Measurements from ENCODE around the gene KIF21B. TPM values are rescaled to one million over a fixed set of nuclear protein-coding genes. Genes with fewer than 3 reads are reported as not detected.

Gene KIF21B
- total RNA-seq, 6 experiments from 2014 or later, result not detected

DNA sequence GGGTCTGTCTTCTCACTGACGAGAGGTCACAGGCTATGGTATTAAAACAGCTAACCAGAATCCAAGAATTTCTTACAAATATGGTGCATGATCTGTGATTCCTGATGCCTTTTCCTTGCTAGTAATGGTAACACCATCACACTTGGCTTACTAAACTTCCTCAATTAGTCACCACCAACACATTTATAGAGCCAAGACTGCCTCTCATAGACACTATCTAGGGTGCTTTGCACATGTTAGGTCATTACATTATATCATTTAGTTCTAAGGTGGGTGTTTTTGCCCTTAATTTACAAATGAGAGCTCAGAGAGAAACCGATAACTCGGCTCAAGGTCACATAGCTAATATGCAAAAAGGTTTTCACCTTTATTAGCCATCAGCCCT is 8.7 kb downstream of the KIF21B start:
- TF ChIP-seq, protein P1, sequence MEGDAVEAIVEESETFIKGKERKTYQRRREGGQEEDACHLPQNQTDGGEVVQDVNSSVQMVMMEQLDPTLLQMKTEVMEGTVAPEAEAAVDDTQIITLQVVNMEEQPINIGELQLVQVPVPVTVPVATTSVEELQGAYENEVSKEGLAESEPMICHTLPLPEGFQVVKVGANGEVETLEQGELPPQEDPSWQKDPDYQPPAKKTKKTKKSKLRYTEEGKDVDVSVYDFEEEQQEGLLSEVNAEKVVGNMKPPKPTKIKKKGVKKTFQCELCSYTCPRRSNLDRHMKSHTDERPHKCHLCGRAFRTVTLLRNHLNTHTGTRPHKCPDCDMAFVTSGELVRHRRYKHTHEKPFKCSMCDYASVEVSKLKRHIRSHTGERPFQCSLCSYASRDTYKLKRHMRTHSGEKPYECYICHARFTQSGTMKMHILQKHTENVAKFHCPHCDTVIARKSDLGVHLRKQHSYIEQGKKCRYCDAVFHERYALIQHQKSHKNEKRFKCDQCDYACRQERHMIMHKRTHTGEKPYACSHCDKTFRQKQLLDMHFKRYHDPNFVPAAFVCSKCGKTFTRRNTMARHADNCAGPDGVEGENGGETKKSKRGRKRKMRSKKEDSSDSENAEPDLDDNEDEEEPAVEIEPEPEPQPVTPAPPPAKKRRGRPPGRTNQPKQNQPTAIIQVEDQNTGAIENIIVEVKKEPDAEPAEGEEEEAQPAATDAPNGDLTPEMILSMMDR (IDR thresholded peaks at IDR 0.05), result no peak
- no peak for DNase-seq
- H3K4me1 Mint-ChIP-seq (ENCODE audit: low read depth), result peaks cover 7% of the 10 kb centered on the region
- H3K27ac Mint-ChIP-seq, result no peak overlapping the region
- H3K4me3 Mint-ChIP-seq, result no peak overlapping the region
- no peaks in the 10 kb centered on the region for H3K36me3 Mint-ChIP-seq (ENCODE audit: low read depth)
- no peaks in the 10 kb centered on the region for H3K9me3 Mint-ChIP-seq
- peaks cover 57% of the 10 kb centered on the region for H3K27me3 Mint-ChIP-seq (ENCODE audit: insufficient read depth)

DNA sequence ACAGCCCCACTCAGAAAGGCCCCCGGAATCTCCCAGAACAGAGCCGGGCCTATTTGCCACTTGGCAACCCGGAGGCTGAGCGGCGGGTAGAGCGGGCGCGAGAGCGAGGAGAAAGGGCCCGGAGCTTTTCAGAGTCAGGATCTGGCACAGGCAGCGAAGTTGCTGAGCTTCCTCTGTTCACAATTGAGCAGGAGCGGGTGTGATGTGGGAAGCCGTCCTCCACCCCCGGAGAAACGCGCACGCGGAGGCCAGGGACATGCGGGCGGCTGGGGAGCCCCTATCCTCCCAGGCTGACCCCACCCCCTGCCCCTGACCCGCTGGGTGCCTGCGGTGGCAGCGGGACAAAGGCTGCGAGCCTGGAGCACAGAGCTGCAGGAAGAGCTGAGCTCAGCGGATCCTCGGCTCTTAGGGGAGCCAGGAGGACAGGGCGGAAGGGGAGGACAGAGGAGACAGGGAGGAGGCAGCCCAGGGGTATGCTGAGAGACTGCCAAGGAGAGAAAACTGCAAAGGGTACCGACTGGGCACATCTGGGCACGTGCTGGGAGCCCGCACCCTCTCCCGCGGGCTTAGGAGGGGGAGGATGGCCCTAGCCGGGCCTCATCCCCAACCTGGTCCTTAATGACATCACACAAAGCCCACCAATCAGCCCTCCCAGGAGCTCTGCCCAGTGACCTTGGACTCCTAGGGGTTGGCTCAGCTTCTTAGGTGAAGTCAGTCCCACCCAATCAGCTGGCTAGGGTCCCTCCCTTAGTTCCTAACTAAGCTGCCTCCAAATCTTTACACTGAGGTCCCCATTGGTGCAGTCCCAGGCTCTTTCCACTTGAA is 9.3 kb downstream of the KIF21B start:
- Mint-ChIP-seq H3K27me3 (ENCODE audit: insufficient read depth) (peaks cover 59% of the 10 kb centered on the region), H3K27ac (no peak overlapping the region), H3K4me3 (no peak overlapping the region), H3K36me3 (ENCODE audit: low read depth) (no peaks in the 10 kb centered on the region), H3K4me1 (ENCODE audit: low read depth) (peaks cover 1% of the 10 kb centered on the region), H3K9me3 (no peaks in the 10 kb centered on the region)
- no peak for DNase-seq
- TF ChIP-seq, protein P1 (IDR thresholded peaks at IDR 0.05), result no peak

DNA sequence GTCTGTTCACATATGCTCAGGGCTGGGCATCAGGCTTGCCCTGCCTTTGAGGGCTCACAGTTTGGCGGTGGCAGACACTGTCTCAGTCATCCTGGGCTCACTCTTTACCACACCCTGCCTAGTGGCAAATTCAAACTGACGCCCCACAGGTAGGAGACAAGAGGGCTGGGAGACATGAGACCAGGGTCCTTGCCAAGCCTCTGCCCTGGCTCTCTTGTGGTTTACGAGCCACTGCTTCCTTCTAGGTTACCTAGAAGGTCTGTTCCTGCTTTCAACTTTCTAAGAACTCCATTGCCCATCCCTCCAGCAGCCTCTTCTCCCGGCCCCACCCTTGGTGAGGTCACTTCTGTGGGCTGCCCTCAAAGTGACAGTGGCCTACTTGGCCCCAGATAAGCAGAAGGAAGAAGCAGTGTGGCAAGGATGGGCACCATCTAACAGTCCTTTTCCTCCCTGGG is 10.5 kb downstream of the KIF21B start:
- TF ChIP-seq, protein P1 (IDR thresholded peaks at IDR 0.05), result no peak
- no peaks in the 10 kb centered on the region for H3K36me3 Mint-ChIP-seq (ENCODE audit: low read depth)
- H3K4me1 Mint-ChIP-seq (ENCODE audit: low read depth), result no peaks in the 10 kb centered on the region
- no peak for DNase-seq
- no peaks in the 10 kb centered on the region for H3K9me3 Mint-ChIP-seq
- no peak overlapping the region for H3K4me3 Mint-ChIP-seq
- H3K27ac Mint-ChIP-seq, result no peak overlapping the region
- H3K27me3 Mint-ChIP-seq (ENCODE audit: insufficient read depth), result peaks cover 63% of the 10 kb centered on the region

DNA sequence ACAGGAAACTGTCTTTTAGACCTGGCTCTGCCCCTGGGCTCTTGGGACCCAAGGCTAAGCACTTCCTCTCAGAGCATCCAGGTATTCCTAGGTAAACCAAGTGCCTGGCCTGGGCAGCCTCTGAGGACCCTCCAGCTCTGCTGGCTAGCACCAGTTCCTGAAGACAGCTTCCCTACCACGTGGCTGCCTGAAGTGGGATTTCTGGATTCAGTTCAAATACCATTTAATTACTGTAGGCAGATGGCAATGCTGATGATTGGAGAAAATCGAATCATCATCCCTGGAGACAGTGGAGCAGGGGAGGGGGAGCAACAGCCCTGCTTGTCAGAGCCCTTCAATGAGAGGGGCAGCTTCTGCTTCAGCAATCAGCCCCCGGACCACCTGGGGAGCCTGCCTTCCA is 11.9 kb downstream of the KIF21B start:
- no peak for DNase-seq
- no peaks in the 10 kb centered on the region for H3K36me3 Mint-ChIP-seq (ENCODE audit: low read depth)
- no peaks in the 10 kb centered on the region for H3K4me1 Mint-ChIP-seq (ENCODE audit: low read depth)
- H3K4me3 Mint-ChIP-seq, result no peak overlapping the region
- no peak overlapping the region for H3K27ac Mint-ChIP-seq
- H3K9me3 Mint-ChIP-seq, result no peaks in the 10 kb centered on the region
- TF ChIP-seq, protein P1 (IDR thresholded peaks at IDR 0.05), result no peak
- H3K27me3 Mint-ChIP-seq (ENCODE audit: insufficient read depth), result peaks cover 54% of the 10 kb centered on the region

DNA sequence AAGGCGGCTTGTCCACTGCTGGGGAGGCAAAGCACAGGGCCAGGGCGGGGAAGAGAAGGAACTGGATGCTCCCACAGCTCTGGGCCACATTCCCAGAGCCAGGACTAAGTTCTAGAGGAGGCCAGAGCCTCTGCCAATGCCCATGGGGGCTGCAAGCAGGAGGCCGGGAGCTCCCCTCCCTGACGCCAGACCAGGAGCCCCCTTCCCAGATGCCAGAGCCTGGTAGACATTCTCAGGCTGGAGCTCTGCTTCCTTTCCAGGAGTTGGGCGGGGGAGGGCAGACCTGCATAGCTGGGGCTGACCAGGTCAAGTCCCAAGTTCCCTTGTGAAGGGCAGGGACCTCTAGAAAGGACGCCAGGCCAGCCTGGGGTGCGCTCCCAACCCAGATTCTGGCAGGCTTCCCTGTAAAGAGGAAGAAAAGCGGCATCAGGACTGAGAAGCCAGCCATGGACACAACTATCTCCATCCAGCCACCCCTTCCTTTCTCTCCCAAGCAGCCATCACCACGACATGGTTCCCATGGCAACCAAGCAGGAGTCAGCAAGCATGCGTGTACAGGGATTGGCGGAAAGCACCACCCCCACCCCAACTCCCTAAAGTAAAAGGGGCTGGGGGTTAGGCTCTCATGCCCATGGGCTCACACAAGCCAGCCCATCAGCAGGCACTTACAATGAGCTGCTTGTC is 13.4 kb downstream of the KIF21B start:
- H3K27ac Mint-ChIP-seq, result no peak overlapping the region
- no peak overlapping the region for H3K4me3 Mint-ChIP-seq
- H3K9me3 Mint-ChIP-seq, result no peaks in the 10 kb centered on the region
- H3K27me3 Mint-ChIP-seq (ENCODE audit: insufficient read depth), result peaks cover 42% of the 10 kb centered on the region
- no peak for DNase-seq
- no peaks in the 10 kb centered on the region for H3K4me1 Mint-ChIP-seq (ENCODE audit: low read depth)
- TF ChIP-seq, protein P1 (IDR thresholded peaks at IDR 0.05), result no peak
- no peaks in the 10 kb centered on the region for H3K36me3 Mint-ChIP-seq (ENCODE audit: low read depth)

Data from HFFc6 (cell line).